PC-9 (cell line): ENCODE results near the gene CEBPA. TPM values are rescaled to one million over a fixed set of nuclear protein-coding genes. Genes with fewer than 3 reads are reported as not detected.

ENCODE experiments used
- BruUV-seq: library from RNA; stranded (reverse); fragments of 400-500 nt; replicated peaks from 2 replicates; lab custom pipeline; 2021; lab: Mats Ljungman, UMichigan
- CTCF ChIA-PET: fragments of 300-600 bp; sonication (Branson Sonifier 250); formaldehyde crosslinking; loops from one replicate; lab custom pipeline; 2022; ENCODE audit warnings: antibody characterized with exemption; lab: Charles Lee
- POLR2A ChIA-PET: fragments of 300-600 bp; sonication (Branson Sonifier 250); formaldehyde crosslinking; loops from one replicate; lab custom pipeline; 2022; ENCODE audit warnings: antibody characterized with exemption; ENCODE audit not compliant: unreplicated experiment; lab: Charles Lee
- DNase-seq, 2 experiments: peaks; one replicate each; pipeline versions ENCODE4 v3.0.0 to v3.0.0-alpha.2; 2015 to 2022; ENCODE audit warnings: mixed read lengths in 1 of 2
- H2AFZ ChIP-seq: fragments of 200-600 bp; sonication (generic); 2 replicates; pipeline ENCODE4 v1.8.1; 2017; ENCODE audit warnings: antibody characterized with exemption
- H3F3A ChIP-seq: fragments of 200-600 bp; sonication (generic); 2 replicates; pipeline ENCODE4 v1.8.1; 2017; ENCODE audit warnings: antibody characterized with exemption, mild to moderate bottlenecking, low read depth; ENCODE audit not compliant: insufficient read depth
- H3K27ac ChIP-seq: fragments of 200-600 bp; sonication (generic); 2 replicates; pipeline ENCODE4 v1.6.1; 2016; ENCODE audit warnings: mixed run types
- H3K27me3 ChIP-seq: fragments of 200-600 bp; sonication (generic); 2 replicates; pipeline ENCODE4 v1.6.1; 2016; ENCODE audit warnings: low read depth, mixed run types; ENCODE audit not compliant: insufficient read depth
- H3K36me3 ChIP-seq: fragments of 200-600 bp; sonication (generic); 2 replicates; pipeline ENCODE4 v1.6.1; 2016; ENCODE audit warnings: low read depth, mixed run types
- H3K4me1 ChIP-seq: fragments of 200-600 bp; sonication (generic); replicated peaks from 2 replicates; pipeline ENCODE4 v1.6.1; 2016; ENCODE audit warnings: mixed run types; ENCODE audit not compliant: insufficient read depth
- H3K4me2 ChIP-seq: fragments of 200-600 bp; sonication (generic); 2 replicates; pipeline ENCODE4 v1.6.1; 2017; ENCODE audit warnings: mixed run types
- H3K4me3 ChIP-seq: fragments of 200-600 bp; sonication (generic); 2 replicates; pipeline ENCODE4 v1.6.1; 2016; ENCODE audit warnings: mixed run types
- H3K79me2 ChIP-seq: fragments of 200-600 bp; sonication (generic); 2 replicates; pipeline ENCODE4 v1.6.1; 2017; ENCODE audit warnings: low read depth, mixed run types
- H3K9me2 ChIP-seq: fragments of 200-600 bp; sonication (generic); 2 replicates; pipeline ENCODE4 v1.8.1; 2017; ENCODE audit warnings: mild to moderate bottlenecking; ENCODE audit not compliant: insufficient read depth
- H3K9me3 ChIP-seq: fragments of 200-600 bp; sonication (generic); 2 replicates; pipeline ENCODE4 v1.8.1; 2016; ENCODE audit warnings: low read depth; ENCODE audit not compliant: insufficient read depth
- H4K20me1 ChIP-seq: fragments of 200-600 bp; sonication (generic); 2 replicates; pipeline ENCODE4 v1.8.1; 2017; ENCODE audit not compliant: insufficient read depth
- CTCF ChIP-seq: fragments of 200-600 bp; sonication (generic); conservative IDR thresholded peaks from 2 replicates; pipeline ENCODE4 v1.6.1; 2017; ENCODE audit warnings: mixed run types, antibody characterized with exemption, mild to moderate bottlenecking, moderate library complexity
- EZH2 ChIP-seq: fragments of 200-600 bp; sonication (generic); IDR thresholded peaks from 2 replicates; pipeline ENCODE4 v1.8.0; 2017; ENCODE audit warnings: antibody characterized with exemption, low read depth
- intact Hi-C: fragments of 100-400 bp; cut with micrococcal nuclease; formaldehyde crosslinking; loops from one replicate; pipeline ENCODE4 v1.10.0; 2022; ENCODE audit not compliant: unreplicated experiment
- total RNA-seq: library from RNA; stranded (reverse); gene quantifications from 2 replicates; pipeline ENCODE4 v1.2.3, GENCODE V29; 2021

CEBPA gene
- total RNA-seq, 1 experiment from 2014 or later = 8.9 TPM

GRCh38 chr19:33251076-33251475 is 51.3 kb downstream of the CEBPA start:
- POLR2A ChIA-PET = interaction anchor here (0.6 kb wide), 1 partner anchor 26 kb away, joined by 7 read pairs; the partner anchor contains the start of gene SLC7A10

GRCh38 chr19:33250500-33250899 is 51.8 kb downstream of the CEBPA start:
- no peak overlapping the region for H3K27ac ChIP-seq
- BruUV-seq = no TSS peak

More at GRCh38 chr19:33251076-33251475, 51.3 kb downstream of the CEBPA start:
- Histone ChIP-seq H3K36me3 (no peaks in the 10 kb centered on the region), H3K4me1 (peaks cover 8% of the 10 kb centered on the region; the same call in 1 of the 2 replicates), H2AFZ (no peak overlapping the region), H3F3A (peaks cover 10% of the 10 kb centered on the region; the same call in 1 of the 2 replicates), H4K20me1 (no peaks in the 10 kb centered on the region), H3K27me3 (no peaks in the 10 kb centered on the region), H3K27ac (no peak overlapping the region), H3K9me3 (no peaks in the 10 kb centered on the region), H3K4me2 (no peak overlapping the region), H3K4me3 (no peak overlapping the region), H3K9me2 (no peaks in the 10 kb centered on the region), H3K79me2 (no peaks in the 10 kb centered on the region)
- no peak for DNase-seq
- CTCF ChIA-PET = no interaction called here
- BruUV-seq = no TSS peak
- intact Hi-C loops = no loop called here
- no peak for TF ChIP-seq CTCF
- TF ChIP-seq EZH2 = no peak

More at GRCh38 chr19:33250500-33250899, 51.8 kb downstream of the CEBPA start:
- no peaks in the 10 kb centered on the region for H3K36me3 ChIP-seq
- H3K9me2 ChIP-seq = no peaks in the 10 kb centered on the region
- ChIA-PET POLR2A (interaction anchor here (0.6 kb wide), 1 partner anchor 25 kb away, joined by 7 read pairs; the partner anchor contains the start of gene SLC7A10), CTCF (no interaction called here)
- no peaks in the 10 kb centered on the region for H3K9me3 ChIP-seq
- no peak overlapping the region for H2AFZ ChIP-seq
- no peak overlapping the region for H3K4me2 ChIP-seq
- intact Hi-C loops = no loop called here
- H3K79me2 ChIP-seq = no peaks in the 10 kb centered on the region
- no peak for DNase-seq
- no peak for TF ChIP-seq EZH2
- no peak for TF ChIP-seq CTCF
- no peaks in the 10 kb centered on the region for H4K20me1 ChIP-seq
- H3K27me3 ChIP-seq = no peaks in the 10 kb centered on the region
- no peak overlapping the region for H3K4me3 ChIP-seq
- H3F3A ChIP-seq = peaks cover 10% of the 10 kb centered on the region; the same call in 1 of the 2 replicates
- peaks cover 8% of the 10 kb centered on the region; the same call in 1 of the 2 replicates for H3K4me1 ChIP-seq

Other genes with a start within 250 kb of the CEBPA start
- gene RHPN2, start 237.6 kb downstream of the CEBPA start, total RNA-seq = 21.3 and 28.5 TPM in 2 replicates
- gene GPATCH1, start 221.4 kb downstream of the CEBPA start, total RNA-seq = 11.0 and 12.4 TPM in 2 replicates
- gene WDR88, start 170.4 kb downstream of the CEBPA start, total RNA-seq = 0.59 TPM in 1 of 2 replicates, not detected in the other
- 2.3 and 3.0 TPM in 2 replicates for gene LRP3, start 108.2 kb downstream of the CEBPA start, total RNA-seq
- not detected in 2 replicates for gene SLC7A10, start 76.7 kb downstream of the CEBPA start, total RNA-seq
- 31.0 and 33.4 TPM in 2 replicates for gene CEBPG, start 71.2 kb upstream of the CEBPA start, total RNA-seq
- gene PEPD, start 219.3 kb upstream of the CEBPA start, total RNA-seq = 64.9 and 71.0 TPM in 2 replicates